GM21825 (cell line): ENCODE data around the gene TLE1.
"Not testable (repeated sequence)": the region's sequence is repeated elsewhere in the genome, so short reads cannot be mapped to it uniquely, and the experiment has no call there.

Source experiments
- ATAC-seq: cut with Tn5 transposase; IDR thresholded peaks from one replicate; pipeline ENCODE4 v1.9.1; 2021; ENCODE audit warnings: mild to moderate bottlenecking, moderate library complexity; ENCODE audit not compliant: unreplicated experiment

The TLE1 gene

DNA sequence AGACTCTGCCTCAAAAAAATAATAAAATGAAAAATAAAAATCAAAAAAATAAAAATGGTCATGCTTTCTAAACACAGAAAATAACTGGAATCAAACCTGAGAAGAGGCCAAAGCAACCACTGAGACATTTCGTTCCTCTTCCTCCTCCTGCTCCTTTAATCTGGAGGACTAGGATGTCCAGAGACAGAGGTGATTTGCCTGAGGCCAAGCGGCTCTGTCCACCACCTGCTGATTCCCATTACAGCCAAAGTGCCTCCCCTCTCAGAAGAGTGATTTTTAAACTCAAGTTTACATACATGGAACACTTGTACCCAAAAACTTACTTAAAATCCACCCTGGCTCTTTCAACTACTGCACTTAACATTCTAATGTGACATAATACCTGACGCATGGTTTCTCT is 65.6 kb downstream of the TLE1 start:
- no peak for ATAC-seq

- ATAC-seq: no peak
Measured at GRCh38 chr9:81622471-81623255, 66.7 kb downstream of the TLE1 start.

- no peak for ATAC-seq
Measured at GRCh38 chr9:81621785-81622259, 67.5 kb downstream of the TLE1 start.

DNA sequence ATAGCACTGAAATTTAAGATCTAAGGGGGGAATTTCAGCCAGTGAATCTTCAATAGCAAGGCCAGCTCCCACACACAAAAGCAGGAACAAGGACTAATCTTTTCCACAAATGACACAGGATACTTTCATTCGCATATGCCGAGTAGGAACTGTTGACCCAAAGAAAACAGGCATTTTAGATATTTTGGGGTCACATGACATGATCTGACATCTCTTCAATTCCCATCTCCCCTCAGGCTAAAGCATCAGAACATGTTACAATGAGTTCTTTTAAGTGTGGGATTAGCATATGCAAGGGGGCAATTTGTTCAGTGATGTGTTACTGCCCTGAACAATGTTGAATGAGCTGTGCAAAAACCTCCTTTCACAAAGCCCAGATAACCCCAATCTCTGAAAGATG is 68.2 kb downstream of the TLE1 start:
- no peak for ATAC-seq

DNA sequence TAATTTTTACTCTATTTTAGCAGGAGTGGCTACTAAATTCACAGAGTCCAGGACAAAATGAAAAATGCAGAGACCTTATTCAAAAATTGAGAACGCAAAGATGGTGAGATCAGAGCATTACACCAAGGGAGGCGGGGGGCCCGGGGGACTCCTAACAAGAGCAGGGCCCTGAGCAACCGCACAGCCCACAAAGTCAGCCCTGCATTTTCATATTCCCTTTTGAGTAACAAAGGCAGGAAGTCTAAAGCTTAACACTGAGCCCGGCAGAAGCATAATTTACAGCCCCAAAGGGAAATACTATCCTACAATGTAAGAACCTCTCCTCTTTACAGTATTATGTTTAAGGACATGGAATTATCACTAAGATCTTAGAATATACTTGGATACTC is 69.4 kb downstream of the TLE1 start:
- no peak for ATAC-seq

DNA sequence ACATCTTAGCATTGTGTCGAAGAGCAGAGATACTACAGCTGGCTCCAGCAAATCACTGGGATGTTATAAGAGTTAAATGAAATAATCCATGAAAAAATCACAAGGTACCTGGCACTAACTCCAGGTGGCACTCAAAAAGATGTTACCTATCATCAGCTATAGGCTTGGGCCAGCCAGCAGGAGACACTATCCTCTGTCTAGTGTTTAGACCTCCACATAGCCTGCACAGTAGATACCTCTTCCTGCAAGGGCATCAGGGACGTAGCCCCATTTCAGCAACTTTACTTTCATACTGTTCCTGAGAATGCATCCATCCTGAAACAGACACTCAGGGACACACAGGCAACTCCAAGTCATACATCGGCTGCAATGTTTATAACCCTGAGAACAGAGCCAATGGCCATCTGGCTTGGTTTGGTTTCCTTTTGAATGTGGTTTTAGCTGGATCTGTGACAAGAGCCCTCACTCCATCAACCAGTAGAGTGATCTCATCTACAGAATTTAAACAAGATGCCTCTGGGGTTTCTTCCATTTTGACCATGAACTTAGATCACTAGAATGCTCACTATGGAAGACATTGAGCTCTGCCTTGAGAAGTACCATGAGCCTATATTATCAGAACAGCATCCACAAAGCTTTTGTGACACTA is 69.9 kb downstream of the TLE1 start:
- no peak for ATAC-seq

DNA sequence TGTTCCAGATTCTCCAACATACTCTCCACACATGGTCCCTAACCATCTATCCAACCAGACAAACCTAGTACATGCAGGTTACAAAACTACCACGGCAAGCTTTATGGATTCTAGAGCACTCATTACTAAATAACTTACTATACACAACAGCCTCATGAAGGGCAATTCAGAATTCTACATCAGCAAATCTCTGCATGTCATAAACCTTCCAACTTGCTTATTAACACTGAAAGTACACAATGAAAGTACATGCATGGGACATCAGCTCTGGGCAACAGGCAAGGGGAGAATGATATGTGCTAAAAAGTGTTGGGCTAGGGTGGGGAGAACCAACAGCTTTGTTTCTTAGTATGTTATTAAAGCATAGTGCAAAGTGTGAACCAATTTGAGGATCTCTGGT is 70.4 kb downstream of the TLE1 start:
- ATAC-seq: no peak

DNA sequence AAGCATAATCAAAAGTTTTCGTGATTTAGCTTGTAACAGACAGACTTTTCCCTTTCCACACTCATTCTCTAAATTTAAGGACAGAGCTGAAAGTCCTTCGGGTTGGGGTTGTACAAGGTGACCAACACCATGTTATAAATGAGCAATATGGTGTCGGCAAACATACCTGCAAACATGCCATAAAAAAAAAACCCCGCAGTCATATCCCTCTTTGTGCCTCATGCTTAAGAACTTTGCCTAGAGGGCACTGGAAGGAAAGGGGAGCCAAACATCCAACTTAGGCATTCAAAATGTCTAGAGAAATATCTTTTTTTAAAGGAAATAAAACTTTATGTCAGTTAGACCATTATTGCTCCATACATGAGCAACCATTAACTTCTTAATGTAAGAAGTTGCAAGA is 73.2 kb downstream of the TLE1 start:
- no peak for ATAC-seq

DNA sequence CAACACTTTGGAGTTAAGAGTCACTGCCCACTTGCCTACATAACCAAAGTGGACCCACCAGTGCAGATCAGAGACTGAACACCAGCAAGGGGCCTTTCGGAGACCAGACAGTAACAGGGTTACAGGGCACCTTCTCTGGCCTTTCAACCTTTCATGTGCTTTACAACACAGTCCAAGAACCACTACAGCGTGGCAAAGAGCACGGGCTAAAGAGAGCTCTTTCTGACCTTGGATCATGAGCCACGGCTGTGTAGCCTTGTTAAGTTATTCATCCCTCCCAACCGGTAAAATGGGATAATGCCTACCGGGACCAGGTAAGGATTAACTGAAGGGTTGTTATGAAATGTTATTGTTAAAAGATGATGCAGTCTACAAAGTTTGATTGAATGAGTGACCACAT is 75.0 kb downstream of the TLE1 start:
- no peak for ATAC-seq

DNA sequence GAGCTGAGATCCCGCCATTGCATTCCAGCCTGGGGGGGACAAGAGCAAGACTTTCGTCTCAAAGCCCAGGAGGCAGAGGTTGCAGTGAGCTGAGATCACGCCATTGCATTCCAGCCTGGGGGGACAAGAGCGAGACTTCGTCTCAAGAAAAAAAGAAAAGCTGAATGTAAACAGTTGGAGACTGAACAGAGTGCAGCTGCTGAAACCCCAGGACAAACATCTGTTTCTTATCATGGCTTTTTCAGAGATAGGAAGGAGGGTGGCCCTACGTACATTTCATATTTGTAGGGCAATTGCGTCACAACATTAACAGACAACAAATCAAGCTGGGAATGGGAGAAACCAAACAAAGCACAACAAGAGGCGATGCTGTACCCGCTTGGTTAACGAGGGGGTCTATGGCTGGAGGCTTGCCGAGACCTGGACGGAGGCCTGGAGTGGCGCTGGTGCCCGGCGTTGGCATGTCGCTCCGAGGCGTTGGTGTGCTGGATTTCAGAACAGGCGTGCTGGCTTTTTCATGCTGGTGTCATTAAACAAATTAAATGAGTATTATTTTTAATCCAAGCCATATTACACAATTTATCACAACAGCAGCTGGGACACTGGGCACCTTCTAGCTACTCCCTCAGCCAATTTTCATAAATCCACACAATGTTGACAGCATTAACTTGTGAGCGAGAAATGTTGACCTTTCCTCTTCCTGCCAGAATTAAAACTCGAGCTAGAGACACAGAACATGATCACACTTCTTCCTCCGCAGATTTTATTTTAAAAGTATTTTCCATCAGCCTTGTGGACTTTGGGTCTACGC is 76.1 kb downstream of the TLE1 start:
- no peak for ATAC-seq

- ATAC-seq: no peak
Measured at GRCh38 chr9:81611664-81612063, 77.7 kb downstream of the TLE1 start.

- no peak for ATAC-seq
Measured at GRCh38 chr9:81610740-81611107, 78.6 kb downstream of the TLE1 start.

GRCh38 chr9:81609782-81610739 is 79.3 kb downstream of the TLE1 start:
- ATAC-seq: no peak

DNA sequence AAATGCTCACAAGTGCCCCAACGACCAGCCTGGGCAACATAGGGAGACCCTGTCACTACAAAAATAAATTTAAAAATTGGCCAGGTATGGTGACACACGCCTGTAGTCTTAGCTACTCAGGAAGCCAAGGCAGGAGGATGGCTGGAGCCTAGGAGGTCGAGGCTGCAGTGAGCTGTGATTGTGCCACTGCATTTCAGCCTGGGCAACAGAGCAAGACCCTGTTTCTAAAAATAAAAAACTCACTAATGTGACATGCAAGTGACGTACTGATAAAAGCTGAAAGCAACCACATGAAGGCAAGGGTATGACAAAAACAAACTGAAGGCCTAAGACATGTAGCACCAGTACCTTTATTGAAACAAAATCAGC is 81.1 kb downstream of the TLE1 start:
- ATAC-seq: no peak

DNA sequence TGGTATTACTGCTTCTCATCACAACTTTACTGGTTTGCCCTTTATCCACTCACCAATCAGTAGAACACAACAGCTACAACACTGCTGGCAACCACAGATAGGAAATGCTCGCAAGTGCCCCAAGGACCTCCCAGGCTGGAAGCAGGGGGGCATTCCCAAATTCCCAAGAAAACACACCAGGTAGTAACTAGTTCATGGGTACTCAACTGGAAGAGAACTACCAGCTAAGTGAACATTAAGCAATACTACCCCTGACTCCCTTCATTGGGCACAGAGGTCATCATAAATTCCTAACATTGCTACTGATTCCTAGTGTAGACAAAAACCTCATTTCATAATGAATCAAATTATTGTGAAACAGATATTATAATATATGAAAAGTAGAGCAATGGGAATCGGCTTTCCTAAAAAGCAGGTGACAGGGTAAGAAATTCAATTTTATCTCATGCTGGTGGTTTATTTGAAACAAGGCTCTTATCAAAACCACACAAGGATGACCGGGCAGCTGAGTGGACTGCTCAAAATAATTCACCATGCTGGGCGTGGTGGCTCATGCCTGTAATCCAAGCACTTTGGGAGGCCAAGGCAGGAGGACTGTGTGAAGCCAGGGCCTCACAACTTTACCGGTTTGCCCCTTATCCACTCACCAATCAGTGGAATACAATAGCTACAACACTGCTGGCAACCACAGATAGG is 81.6 kb downstream of the TLE1 start:
- ATAC-seq: no peak

GRCh38 chr9:81606261-81606660 is 83.1 kb downstream of the TLE1 start:
- ATAC-seq: not testable (repeated sequence)

- ATAC-seq: no peak
Measured at GRCh38 chr9:81605170-81605670, 84.1 kb downstream of the TLE1 start.

DNA sequence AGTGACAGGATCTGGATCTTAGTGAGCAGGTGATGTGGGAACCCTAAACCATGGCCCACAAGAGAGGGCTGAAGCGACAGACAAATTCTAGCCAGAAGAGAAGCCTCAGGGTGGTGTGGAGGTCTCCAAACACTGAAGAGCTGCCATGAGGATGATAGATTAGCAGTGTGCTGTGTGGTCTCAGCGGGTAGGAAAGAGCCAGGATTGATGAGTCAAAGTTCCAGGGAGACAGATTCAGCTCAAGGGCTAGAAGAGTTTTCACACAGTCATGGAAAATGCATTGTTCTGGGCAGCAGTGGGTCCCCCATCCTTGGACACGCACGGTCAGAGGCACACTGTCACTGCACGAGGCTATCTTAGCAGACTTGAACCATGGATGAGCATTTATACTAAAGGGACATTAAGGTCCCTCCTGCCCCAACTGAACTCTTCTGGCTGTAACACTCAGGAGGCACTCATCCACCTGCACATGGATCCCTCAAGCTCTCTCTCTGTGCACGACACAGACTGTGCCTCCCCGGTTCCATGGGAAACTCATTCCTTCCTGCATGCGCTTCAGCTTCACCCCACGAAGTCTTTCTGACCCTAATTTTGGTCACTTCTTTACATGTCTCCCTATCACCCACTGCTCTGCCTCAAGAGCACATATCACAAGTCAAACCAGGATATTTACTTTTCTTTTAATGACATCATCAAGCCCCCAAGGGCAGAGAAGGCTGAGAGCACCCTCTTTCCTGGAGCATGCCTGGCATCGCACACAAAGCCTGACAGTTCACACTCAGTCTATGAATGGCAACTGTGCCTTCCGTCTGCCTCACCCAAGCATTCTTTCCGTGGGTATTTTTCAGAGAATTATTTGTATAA is 84.8 kb downstream of the TLE1 start:
- no peak for ATAC-seq
